Measurements from ENCODE around the gene DHRSX. TPM values are rescaled to one million over a fixed set of nuclear protein-coding genes. Genes with fewer than 3 reads are reported as not detected.

DHRSX gene
- total and polyA plus RNA-seq, 2 of the 8 experiments (the other 6 are each of a cell fraction or from before 2014, with no cell fraction given): 35.1 to 43.4 TPM

GRCh38 chrX:2474280-2474962 is 26.4 kb downstream of the DHRSX start (continued):
- no peak for TF ChIP-seq CEBPB (IDR thresholded peaks at IDR 0.05; ENCODE audit: low read depth, low read length)
- no peak for TF ChIP-seq TAF7 (optimal IDR thresholded peaks at IDR 0.05; ENCODE audit: borderline replicate concordance, low read depth, low read length)
- TF ChIP-seq MAX (IDR thresholded peaks at IDR 0.05): no peak
- no peak for TF ChIP-seq SIX5 (IDR thresholded peaks at IDR 0.05; ENCODE audit: low read depth, low read length)
- TF ChIP-seq CTCF (IDR thresholded peaks at IDR 0.05; ENCODE audit: control extremely low read depth in 1 of 3, insufficient read depth in 1 of 3, low read depth in 1 of 3, low read length in 3 of 3): no peak
- no peak for TF ChIP-seq MAFK (IDR thresholded peaks at IDR 0.05; ENCODE audit: low read depth, low read length)
- no peak for TF ChIP-seq FOSL1 (IDR thresholded peaks at IDR 0.05; ENCODE audit: insufficient read depth, low read depth, low read length)
- TF ChIP-seq SIN3A (conservative IDR thresholded peaks at IDR 0.05 in 1 of 2, IDR thresholded peaks at IDR 0.05 in 1 of 2; ENCODE audit: low read depth in 1 of 2, low read length in 2 of 2): no peak
- TF ChIP-seq ZNF274 (IDR thresholded peaks at IDR 0.05; ENCODE audit: borderline replicate concordance, extremely low read depth, low read length): no peak
- no peak for TF ChIP-seq BACH1 (IDR thresholded peaks at IDR 0.05; ENCODE audit: low read length)
- TF ChIP-seq CREB1 (IDR thresholded peaks at IDR 0.05): peak; percentile 19; the same call in 1 of the 2 replicates
- no peak for TF ChIP-seq RXRA (IDR thresholded peaks at IDR 0.05; ENCODE audit: insufficient read depth, low read depth, low read length)
- no peak for TF ChIP-seq NANOG (IDR thresholded peaks at IDR 0.05; ENCODE audit: insufficient read depth, low read depth, low read length, poor library complexity, severe bottlenecking)
- TF ChIP-seq TCF12 (IDR thresholded peaks at IDR 0.05; ENCODE audit: low read depth, low read length): no peak
- peak; percentile 31; the same call in 1 of the 2 replicates for TF ChIP-seq GTF2F1 (IDR thresholded peaks at IDR 0.05; ENCODE audit: borderline replicate concordance, low read depth, low read length)
- TF ChIP-seq YY1 (IDR thresholded peaks at IDR 0.05; ENCODE audit: low read depth, low read length): peak; percentile 75
- TF ChIP-seq TEAD4 (IDR thresholded peaks at IDR 0.05; ENCODE audit: low read depth, low read length): peak; percentile 56; the same call in 1 of the 2 replicates
- TF ChIP-seq CBX8 (IDR thresholded peaks at IDR 0.05; ENCODE audit: borderline replicate concordance, low read depth, low read length): no peak
- no peak for TF ChIP-seq TAF1 (IDR thresholded peaks at IDR 0.05; ENCODE audit: low read depth, low read length)
